Progenitor cell of endocrine pancreas (in vitro differentiated cells): ENCODE results near the gene ERC1. TPM values are rescaled to one million over a fixed set of nuclear protein-coding genes. Genes with fewer than 3 reads are reported as not detected.

Experiments used
- DNase-seq: peaks from one replicate; pipeline ENCODE4 v3.0.0; 2021; ENCODE audit warnings: low spot score; ENCODE audit not compliant: unreplicated experiment
- H3K27ac Mint-ChIP-seq: 2 replicates; pipeline ENCODE4 v1.8.0; 2021; ENCODE audit warnings: mild to moderate bottlenecking, moderate library complexity, mixed read lengths
- H3K27me3 Mint-ChIP-seq: 2 replicates; pipeline ENCODE4 v1.8.0; 2021; ENCODE audit warnings: mixed read lengths
- H3K36me3 Mint-ChIP-seq: 2 replicates; pipeline ENCODE4 v1.8.0; 2022; ENCODE audit warnings: mixed read lengths; ENCODE audit not compliant: insufficient read depth
- H3K4me1 Mint-ChIP-seq: 2 replicates; pipeline ENCODE4 v1.8.0; 2021; ENCODE audit warnings: low read depth, mixed read lengths
- H3K4me3 Mint-ChIP-seq: 2 replicates; pipeline ENCODE4 v1.8.0; 2021; ENCODE audit warnings: low read depth, mild to moderate bottlenecking, moderate library complexity, mixed read lengths
- H3K9me3 Mint-ChIP-seq: 2 replicates; pipeline ENCODE4 v1.8.0; 2021; ENCODE audit warnings: low read depth, mixed read lengths
- CTCF ChIP-seq: fragments of 200-600 bp; sonication (generic); IDR thresholded peaks from one replicate; pipeline ENCODE4 v1.5.0; 2021; ENCODE audit warnings: antibody characterized with exemption, mild to moderate bottlenecking; ENCODE audit not compliant: unreplicated experiment
- total RNA-seq: library from RNA; stranded (reverse); gene quantifications from 2 replicates; pipeline ENCODE4 v1.2.1, GENCODE V29; 2021

Gene ERC1
- total RNA-seq, 1 donor from 2014 or later: 146 TPM

DNA sequence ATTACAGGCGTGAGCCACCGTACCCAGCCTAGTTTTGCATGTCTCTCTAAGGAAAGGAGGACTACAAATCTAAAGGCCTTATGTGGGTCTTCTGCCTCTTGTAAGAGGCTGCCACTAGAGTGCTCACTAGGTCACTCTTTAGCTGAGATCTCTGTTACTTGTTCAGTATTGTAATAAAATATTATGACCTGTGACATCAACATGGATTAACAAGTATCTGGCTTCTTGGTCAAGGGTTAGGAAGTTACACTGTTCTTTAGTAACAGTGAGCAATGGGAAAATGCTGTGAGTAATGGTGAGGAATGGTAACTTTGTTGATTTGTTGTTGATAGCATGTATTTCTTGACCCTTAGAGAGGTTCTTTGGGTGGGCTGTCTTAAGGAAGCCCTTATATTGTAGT is 50.5 kb downstream of the ERC1 start:
- H3K36me3 Mint-ChIP-seq: peaks cover 29% of the 10 kb centered on the region
- H3K4me1 Mint-ChIP-seq: peaks cover 3% of the 10 kb centered on the region
- no peak overlapping the region for H3K4me3 Mint-ChIP-seq
- no peaks in the 10 kb centered on the region for H3K27me3 Mint-ChIP-seq
- TF ChIP-seq CTCF: no peak
- H3K27ac Mint-ChIP-seq: no peak overlapping the region
- DNase-seq: no peak
- peaks cover 4% of the 10 kb centered on the region for H3K9me3 Mint-ChIP-seq

DNA sequence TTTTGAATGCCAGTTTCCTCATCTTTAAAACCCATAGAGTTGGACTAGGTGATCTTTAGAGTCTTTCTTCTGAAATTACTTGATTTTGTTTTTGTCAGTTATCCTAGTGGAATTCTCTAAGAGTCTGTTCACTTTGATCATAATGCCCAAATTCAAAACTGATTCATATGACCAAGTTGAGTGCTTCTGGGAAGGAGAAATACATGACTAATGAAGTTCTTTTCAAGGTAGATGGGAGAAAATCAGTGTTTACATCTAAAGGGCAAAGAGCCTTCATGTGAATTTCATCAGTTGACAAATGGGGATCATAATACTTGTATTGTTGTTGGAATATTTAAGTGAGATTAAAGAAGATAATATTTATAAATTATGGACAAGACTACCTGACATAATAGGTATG is 53.2 kb downstream of the ERC1 start:
- Mint-ChIP-seq H3K4me1 (peaks cover 15% of the 10 kb centered on the region), H3K9me3 (no peaks in the 10 kb centered on the region), H3K27ac (no peak overlapping the region), H3K27me3 (no peaks in the 10 kb centered on the region), H3K4me3 (no peak overlapping the region), H3K36me3 (peaks cover 14% of the 10 kb centered on the region)
- DNase-seq: no peak
- TF ChIP-seq CTCF: no peak

DNA sequence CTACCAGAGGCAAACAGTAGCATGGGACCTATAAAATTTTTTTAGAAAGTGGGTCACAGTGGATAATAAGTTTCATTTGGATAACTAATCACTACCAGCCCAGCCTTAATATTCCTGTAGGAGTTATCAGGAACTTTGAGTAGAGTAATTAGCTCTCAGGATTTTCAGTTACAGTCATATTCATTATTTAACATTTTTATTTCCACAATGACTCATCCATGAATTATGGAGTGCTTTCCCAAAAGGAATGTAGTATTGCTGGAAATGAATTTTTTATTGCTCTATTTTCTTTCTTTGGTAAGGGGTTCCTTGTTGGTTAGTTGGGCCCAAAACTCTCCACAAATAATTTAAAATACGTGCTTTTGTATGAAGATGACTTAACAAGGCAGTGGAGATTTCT is 53.7 kb downstream of the ERC1 start:
- Mint-ChIP-seq H3K36me3 (peaks cover 15% of the 10 kb centered on the region), H3K27ac (no peak overlapping the region), H3K27me3 (no peaks in the 10 kb centered on the region), H3K4me3 (no peak overlapping the region), H3K9me3 (no peaks in the 10 kb centered on the region), H3K4me1 (peaks cover 18% of the 10 kb centered on the region)
- TF ChIP-seq CTCF: no peak
- DNase-seq: no peak

- Mint-ChIP-seq H3K4me3 (no peak overlapping the region), H3K4me1 (peaks cover 27% of the 10 kb centered on the region)
These were observed 55.7 kb downstream of the ERC1 start for GRCh38 chr12:1046727-1047126.

DNA sequence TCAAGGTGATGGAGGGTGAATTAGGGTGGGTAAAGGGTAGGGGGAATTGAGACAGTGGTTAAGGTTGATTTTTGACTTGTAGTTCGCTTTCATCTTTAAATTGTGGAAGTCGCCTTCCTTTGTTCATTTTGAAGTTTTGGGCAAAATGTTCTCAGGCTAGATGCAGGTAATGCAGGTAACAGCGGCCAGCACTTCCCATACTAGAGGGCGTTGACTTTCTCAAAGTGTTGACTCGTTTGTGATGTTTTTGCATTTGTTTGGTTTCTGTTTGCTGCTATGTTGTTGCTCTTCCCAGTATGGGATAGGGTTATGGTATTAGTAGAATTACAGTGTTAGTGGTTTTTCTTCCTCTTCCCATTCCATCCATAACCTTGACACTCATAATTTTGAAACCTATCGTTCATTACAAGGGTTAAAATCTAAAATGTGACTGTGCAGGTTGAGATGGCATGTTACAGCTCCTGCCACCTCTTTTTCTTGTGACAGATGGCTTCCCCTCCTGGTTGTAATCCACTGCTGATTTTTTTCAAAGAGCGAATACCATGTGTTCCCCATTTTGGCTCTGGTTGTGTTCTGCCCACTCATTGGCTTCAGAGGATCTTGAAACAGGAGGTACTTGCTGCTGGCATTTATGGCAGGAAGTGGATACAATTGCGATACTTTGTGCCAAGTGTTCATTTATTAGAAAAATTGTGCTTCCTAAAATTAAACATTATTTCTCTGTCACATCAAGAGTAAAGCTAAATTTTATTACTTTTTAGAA is 57.1 kb downstream of the ERC1 start:
- no peaks in the 10 kb centered on the region for H3K27me3 Mint-ChIP-seq
- TF ChIP-seq CTCF: no peak
- DNase-seq: no peak
- peaks cover 32% of the 10 kb centered on the region for H3K4me1 Mint-ChIP-seq
- H3K36me3 Mint-ChIP-seq: peaks cover 11% of the 10 kb centered on the region
- H3K4me3 Mint-ChIP-seq: no peak overlapping the region
- no peak overlapping the region for H3K27ac Mint-ChIP-seq
- no peaks in the 10 kb centered on the region for H3K9me3 Mint-ChIP-seq

More at GRCh38 chr12:1046727-1047126, 55.7 kb downstream of the ERC1 start:
- DNase-seq: no peak
- TF ChIP-seq CTCF: no peak
- no peak overlapping the region for H3K27ac Mint-ChIP-seq
- H3K9me3 Mint-ChIP-seq: no peaks in the 10 kb centered on the region
- H3K27me3 Mint-ChIP-seq: no peaks in the 10 kb centered on the region
- peaks cover 13% of the 10 kb centered on the region for H3K36me3 Mint-ChIP-seq
